Middle frontal gyrus (tissue), 1 donor: ENCODE results near the gene MAN2B1.
"Not testable (repeated sequence)": the region's sequence is repeated elsewhere in the genome, so short reads cannot be mapped to it uniquely, and the experiment has no call there.

Experiments
- DNase-seq: peaks from one replicate; pipeline ENCODE4 v3.0.0-alpha.2; 2015; ENCODE audit warnings: low spot score; ENCODE audit errors: extremely low spot score

The MAN2B1 gene

GRCh38 chr19:12666265-12667048 is at the start of gene MAN2B1, which contains the start of gene WDR83:
TSS of gene MAN2B1 (minus strand) at chr19:12666742. CDS start at chr19:12666701, 41 bp downstream.
TSS of gene WDR83 (plus strand) at chr19:12666807. CDS start at chr19:12669791, 2,984 bp downstream.
- DNase-seq = no peak

GRCh38 chr19:12715929-12716328 is 49.4 kb upstream of the MAN2B1 start:
- no peak for DNase-seq

DNA sequence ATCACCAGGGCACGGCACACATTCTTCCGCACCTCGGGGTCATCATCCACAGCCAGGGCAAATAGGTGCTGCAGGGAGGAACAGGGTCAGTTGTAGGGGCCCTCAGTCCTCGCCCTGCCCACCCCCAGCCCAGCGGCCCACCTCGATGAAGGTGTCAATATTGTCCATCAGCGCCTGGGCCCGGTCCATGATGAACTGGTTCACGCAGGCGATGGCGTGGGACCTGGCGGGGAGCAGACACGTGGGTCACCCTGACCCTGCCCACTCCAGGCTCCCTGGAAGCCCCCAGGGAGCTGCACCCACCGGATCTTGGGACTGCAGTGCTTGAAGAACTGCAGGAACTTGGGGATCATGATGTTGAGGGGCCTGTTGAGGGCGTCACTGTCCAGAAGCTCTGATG is 48.6 kb upstream of the MAN2B1 start:
- no peak for DNase-seq

DNA sequence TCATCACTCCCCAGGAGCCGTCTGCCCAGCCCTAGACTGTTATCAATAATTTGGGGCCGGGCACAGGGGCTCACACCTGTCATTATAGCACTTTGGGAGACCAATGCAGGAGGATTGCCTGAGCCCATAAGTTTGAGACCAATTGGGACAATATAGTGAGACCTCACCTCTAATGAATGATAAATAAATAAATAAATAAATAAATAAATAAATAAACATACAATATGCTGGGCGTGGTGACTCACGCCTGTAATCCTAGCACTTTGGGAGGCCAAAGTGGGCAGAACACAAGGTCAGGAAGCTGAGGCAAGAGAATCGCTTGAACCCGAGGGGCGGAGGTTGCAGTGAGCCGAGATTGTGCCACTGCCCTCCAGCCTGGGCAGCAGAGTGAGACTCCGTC is 46.8 kb upstream of the MAN2B1 start:
- DNase-seq = not testable (repeated sequence)

GRCh38 chr19:12712077-12712476 is 45.5 kb upstream of the MAN2B1 start:
- not testable (repeated sequence) for DNase-seq

- no peak for DNase-seq
These were observed 44.6 kb upstream of the MAN2B1 start for GRCh38 chr19:12711187-12711586.

- DNase-seq = no peak
These were observed 42.1 kb upstream of the MAN2B1 start for GRCh38 chr19:12708641-12709040.

DNA sequence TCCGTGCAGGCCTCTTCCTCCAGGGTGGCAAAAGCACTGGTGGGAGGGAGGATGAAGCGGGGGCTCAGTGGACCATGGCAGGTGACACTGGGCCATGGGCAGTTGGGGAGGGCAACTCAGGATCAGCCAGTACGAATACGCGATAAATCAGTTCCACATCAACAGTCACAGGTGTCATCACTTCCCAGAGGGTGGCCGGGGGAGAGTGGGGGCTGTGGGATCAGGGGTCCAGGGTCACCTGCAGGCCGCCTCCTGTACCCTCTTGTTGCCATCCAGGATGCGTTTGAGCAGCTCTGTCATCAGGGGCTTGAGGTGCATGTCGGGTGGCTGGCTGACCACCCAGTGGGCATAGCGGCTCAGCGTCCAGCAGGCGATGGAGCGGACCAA is 39.8 kb upstream of the MAN2B1 start:
- no peak for DNase-seq

DNA sequence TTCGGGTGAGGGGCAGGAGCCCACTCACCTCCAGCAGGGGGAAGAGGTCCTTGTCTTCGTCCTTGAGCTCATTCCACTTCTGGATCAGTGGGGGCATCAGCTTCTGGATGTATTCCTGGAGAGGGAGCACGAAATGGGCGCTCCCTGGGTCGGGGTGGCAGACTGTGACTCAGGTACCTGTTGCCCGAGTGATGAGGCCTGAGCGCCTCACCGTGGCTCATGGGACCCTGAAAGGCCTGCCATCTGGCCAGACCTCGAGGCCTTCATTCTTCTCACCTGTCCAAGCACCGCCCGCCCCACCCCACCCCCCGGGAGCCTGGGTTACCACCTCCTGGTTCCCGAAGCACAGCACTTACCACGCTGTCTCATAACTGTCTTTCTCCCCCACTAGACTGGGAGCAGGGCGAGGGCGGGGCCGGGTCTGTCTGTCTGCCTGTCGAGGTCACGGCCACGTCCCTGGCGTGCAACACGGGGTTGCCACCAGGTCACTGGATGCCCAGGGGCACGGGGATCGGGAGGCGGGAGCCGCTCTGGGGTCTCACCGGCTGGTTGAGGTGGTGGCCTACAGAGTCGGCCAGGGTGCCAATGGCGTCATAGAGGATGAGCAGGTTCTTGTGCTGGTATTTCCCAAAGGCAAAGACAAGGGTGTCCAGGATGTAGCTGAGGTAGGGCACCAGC is 39.3 kb upstream of the MAN2B1 start:
- DNase-seq = no peak

- DNase-seq = no peak
These were observed 38.6 kb upstream of the MAN2B1 start for GRCh38 chr19:12705169-12705568.

DNA sequence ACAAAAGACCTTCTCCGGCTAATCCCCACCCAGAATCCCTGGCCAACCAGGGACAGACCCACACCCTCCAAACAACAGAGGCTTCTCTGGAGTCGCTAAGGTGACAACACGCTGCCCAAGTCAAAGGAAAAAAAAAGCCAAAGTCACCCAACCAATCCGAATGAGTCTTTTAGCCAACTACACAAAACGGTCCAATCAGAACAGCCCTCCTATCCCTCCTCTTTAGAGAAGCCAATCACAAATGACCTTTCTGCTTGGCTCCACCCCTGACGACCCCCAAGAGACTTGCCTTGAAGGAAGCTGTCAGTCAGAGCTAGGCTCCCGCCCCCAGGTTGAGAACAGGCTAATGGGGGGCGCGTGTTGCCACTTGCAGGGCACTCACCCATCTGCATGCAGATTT is 36.5 kb upstream of the MAN2B1 start:
- no peak for DNase-seq

DNA sequence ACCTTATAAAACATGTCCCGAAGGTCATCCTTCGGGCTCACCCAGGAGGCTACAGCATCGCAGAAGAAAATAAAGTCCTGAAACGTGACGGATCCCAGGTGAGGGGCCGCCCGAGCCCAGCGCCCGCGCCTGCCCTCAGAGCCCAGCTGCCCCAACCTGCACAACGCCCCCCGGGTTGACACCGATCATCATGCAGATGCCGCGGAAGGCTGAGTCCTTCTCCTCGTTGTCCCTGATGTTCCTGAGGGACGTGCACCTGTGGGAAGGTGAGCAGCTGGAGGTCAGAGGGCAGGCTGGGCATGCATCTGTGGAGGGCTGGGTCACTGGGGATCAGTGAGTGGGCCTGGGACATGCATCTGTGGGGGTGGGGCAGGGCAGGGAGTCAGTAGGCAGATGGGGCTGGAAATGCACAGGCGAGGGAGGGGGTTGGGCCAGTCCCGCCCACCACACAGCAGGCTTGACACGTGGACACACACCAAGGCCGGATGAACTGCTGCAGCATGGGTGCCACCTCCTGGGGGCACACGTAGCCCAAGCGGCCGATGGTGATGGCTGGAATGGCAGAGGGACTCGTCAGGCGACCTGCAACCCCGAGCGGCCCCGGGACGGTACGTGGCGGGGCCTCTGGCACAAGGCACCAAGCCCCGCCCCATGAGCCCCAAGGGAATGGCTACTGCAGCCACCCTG is 35.2 kb upstream of the MAN2B1 start:
- no peak for DNase-seq

DNA sequence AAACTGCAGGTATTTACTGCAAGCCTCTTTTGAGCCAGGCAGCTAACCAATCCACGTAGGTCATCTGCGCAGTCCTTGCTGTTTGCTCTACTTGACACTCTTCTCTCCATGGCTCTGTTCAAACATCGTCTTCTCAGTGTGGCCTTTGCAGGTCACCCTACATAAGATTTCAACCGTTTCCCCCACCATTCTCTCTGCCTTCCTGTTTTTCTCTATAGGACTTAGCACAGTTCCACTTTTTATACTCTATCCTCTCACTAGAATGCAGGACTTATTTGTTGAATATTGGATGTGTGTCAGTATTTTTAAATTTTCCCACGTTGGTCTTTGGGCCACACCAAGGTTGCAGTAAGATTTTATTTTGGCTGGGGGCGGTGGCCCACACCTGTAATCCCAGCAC is 31.6 kb upstream of the MAN2B1 start:
- DNase-seq = no peak

GRCh38 chr19:12697425-12697824 is 30.9 kb upstream of the MAN2B1 start:
- not testable (repeated sequence) for DNase-seq

- DNase-seq = peak; percentile 92
These were observed 30.1 kb upstream of the MAN2B1 start, which contains the start of gene FBXW9 for GRCh38 chr19:12696366-12697335. TSS of gene FBXW9 (minus strand) at chr19:12696631. CDS start at chr19:12696581, 50 bp downstream.

GRCh38 chr19:12695997-12696365 is 29.4 kb upstream of the MAN2B1 start:
- DNase-seq = no peak

GRCh38 chr19:12695514-12695913 is 29.0 kb upstream of the MAN2B1 start:
- DNase-seq = no peak

GRCh38 chr19:12695096-12695495 is 28.6 kb upstream of the MAN2B1 start:
- no peak for DNase-seq

- no peak for DNase-seq
These were observed 28.1 kb upstream of the MAN2B1 start for GRCh38 chr19:12694641-12695040.

DNA sequence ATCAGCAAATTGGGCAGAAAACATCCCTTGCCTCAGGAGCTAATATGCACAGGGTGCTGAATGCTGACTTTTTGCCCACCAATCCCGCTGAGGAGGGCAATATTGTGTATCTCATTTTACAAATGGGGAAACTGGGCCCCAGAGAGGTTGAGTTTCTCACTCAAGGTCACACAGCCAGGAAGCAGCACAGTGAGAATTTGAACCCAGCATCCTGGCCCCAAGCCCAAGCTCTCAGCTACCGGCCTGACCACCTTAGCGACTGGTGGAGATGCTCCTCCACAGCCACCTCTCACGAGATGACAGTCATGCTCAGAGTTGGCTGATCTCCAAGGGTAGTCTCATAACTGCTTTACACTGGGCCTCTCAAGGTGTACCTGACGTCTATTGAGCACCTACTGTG is 26.4 kb upstream of the MAN2B1 start:
- DNase-seq = no peak
